H9 (cell line): ENCODE measurements around the gene ADAM19. TPM values are rescaled to one million over a fixed set of nuclear protein-coding genes. Genes with fewer than 3 reads are reported as not detected.

ENCODE experiments used
- DNase-seq: peaks from one replicate; pipeline ENCODE4 v3.0.0-alpha.2; 2017
- H2AFZ ChIP-seq: one replicate; pipeline ENCODE4 v1.6.1; 2013; ENCODE audit warnings: mild to moderate bottlenecking, low read length, control low read depth, moderate library complexity
- H2AK5ac ChIP-seq: 2 replicates; pipeline ENCODE4 v1.6.1; 2013; ENCODE audit warnings: low read length, control low read depth, mixed read lengths; ENCODE audit not compliant: insufficient read length
- H2BK120ac ChIP-seq: one replicate; pipeline ENCODE4 v1.6.1; 2013; ENCODE audit warnings: low read depth, mild to moderate bottlenecking, low read length, control low read depth, inconsistent platforms; ENCODE audit not compliant: poor library complexity, severe bottlenecking
- H2BK12ac ChIP-seq: 2 replicates; pipeline ENCODE4 v1.6.1; 2013; ENCODE audit warnings: low read length, control low read depth, mixed read lengths, low read depth; ENCODE audit not compliant: insufficient read length
- H2BK15ac ChIP-seq: 2 replicates; pipeline ENCODE4 v1.6.1; 2013; ENCODE audit warnings: low read depth, low read length, control low read depth
- H2BK20ac ChIP-seq: one replicate; pipeline ENCODE4 v1.6.1; 2013; ENCODE audit warnings: low read depth, mild to moderate bottlenecking, low read length, control low read depth, inconsistent platforms; ENCODE audit not compliant: poor library complexity, severe bottlenecking
- H2BK5ac ChIP-seq: 2 replicates; pipeline ENCODE4 v1.6.1; 2013; ENCODE audit warnings: low read length, control low read depth, mixed read lengths; ENCODE audit not compliant: insufficient read length
- H3K14ac ChIP-seq: 2 replicates; pipeline ENCODE4 v1.6.1; 2013; ENCODE audit warnings: low read length, control low read depth; ENCODE audit not compliant: insufficient read depth
- H3K18ac ChIP-seq: 2 replicates; pipeline ENCODE4 v1.6.1; 2013; ENCODE audit warnings: low read depth, mild to moderate bottlenecking, mixed read lengths, low read length, control low read depth; ENCODE audit not compliant: insufficient read length
- H3K23ac ChIP-seq: 2 replicates; pipeline ENCODE4 v1.6.1; 2013; ENCODE audit warnings: low read length, control low read depth, mixed read lengths, low read depth; ENCODE audit not compliant: insufficient read length
- H3K23me2 ChIP-seq: 2 replicates; pipeline ENCODE4 v1.6.1; 2013; ENCODE audit warnings: low read depth, mild to moderate bottlenecking, mixed read lengths, low read length, control low read depth; ENCODE audit not compliant: insufficient read length, poor library complexity, severe bottlenecking
- H3K27ac ChIP-seq: 2 replicates; pipeline ENCODE4 v1.5.1; 2013; ENCODE audit warnings: low read length, control low read depth, mixed read lengths, low read depth; ENCODE audit not compliant: insufficient read length
- H3K27me3 ChIP-seq: 2 replicates; pipeline ENCODE4 v1.6.1; 2013; ENCODE audit warnings: low read length, control low read depth, inconsistent platforms; ENCODE audit not compliant: insufficient read depth
- H3K4ac ChIP-seq: 2 replicates; pipeline ENCODE4 v1.6.1; 2013; ENCODE audit warnings: low read depth, mild to moderate bottlenecking, control low read depth, inconsistent platforms, low read length, moderate library complexity
- H3K4me1 ChIP-seq: 2 replicates; pipeline ENCODE4 v1.6.1; 2013; ENCODE audit warnings: low read length, control low read depth, inconsistent platforms; ENCODE audit not compliant: insufficient read depth
- H3K4me2 ChIP-seq: 2 replicates; pipeline ENCODE4 v1.6.1; 2013; ENCODE audit warnings: low read length, control low read depth, mixed read lengths; ENCODE audit not compliant: insufficient read length, insufficient read depth
- H3K56ac ChIP-seq: 2 replicates; pipeline ENCODE4 v1.6.1; 2013; ENCODE audit warnings: low read depth, mild to moderate bottlenecking, mixed read lengths, low read length, control low read depth; ENCODE audit not compliant: insufficient read length
- H3K79me1 ChIP-seq: 2 replicates; pipeline ENCODE4 v1.6.1; 2013; ENCODE audit warnings: low read depth, mild to moderate bottlenecking, moderate library complexity, low read length, control low read depth, inconsistent platforms; ENCODE audit not compliant: insufficient read depth, poor library complexity, severe bottlenecking
- H3K79me2 ChIP-seq: 2 replicates; pipeline ENCODE4 v1.6.1; 2013; ENCODE audit warnings: low read length, control low read depth, inconsistent platforms; ENCODE audit not compliant: insufficient read depth
- H3K9ac ChIP-seq: 2 replicates; pipeline ENCODE4 v1.6.1; 2013; ENCODE audit warnings: low read length, control low read depth, mixed read lengths; ENCODE audit not compliant: insufficient read length; ENCODE audit errors: extremely low read depth
- H3K9me3 ChIP-seq: one replicate; pipeline ENCODE4 v1.6.1; 2013; ENCODE audit warnings: low read depth, low read length, inconsistent platforms; ENCODE audit not compliant: control insufficient read depth
- H3T11ph ChIP-seq: one replicate; pipeline ENCODE4 v1.6.1; 2013; ENCODE audit warnings: mild to moderate bottlenecking, low read length, control low read depth, inconsistent platforms
- H4K20me1 ChIP-seq: one replicate; pipeline ENCODE4 v1.6.1; 2013; ENCODE audit not compliant: control insufficient read depth, insufficient read length, insufficient read depth
- H4K5ac ChIP-seq: 2 replicates; pipeline ENCODE4 v1.6.1; 2013; ENCODE audit warnings: low read depth, mild to moderate bottlenecking, mixed read lengths, low read length, control low read depth; ENCODE audit not compliant: insufficient read length
- H4K8ac ChIP-seq: replicated peaks from 2 replicates; pipeline ENCODE4 v1.6.1; 2013; ENCODE audit warnings: low read length, control low read depth, mixed read lengths, low read depth; ENCODE audit not compliant: insufficient read length
- H4K91ac ChIP-seq: 2 replicates; pipeline ENCODE4 v1.6.1; 2013; ENCODE audit warnings: low read depth, mild to moderate bottlenecking, moderate library complexity, mixed read lengths, low read length, control low read depth; ENCODE audit not compliant: insufficient read length
- H3K27ac Mint-ChIP-seq, 3 experiments: 2 replicates in 2 of 3; 3 replicates in 1 of 3; pipeline ENCODE4 v1.8.0; 2020 to 2021; ENCODE audit warnings: mixed read lengths in 3 of 3, mild to moderate bottlenecking in 1 of 3, moderate library complexity in 1 of 3
- H3K27me3 Mint-ChIP-seq: 2 replicates; pipeline ENCODE4 v1.8.0; 2021; ENCODE audit warnings: low read depth, mild to moderate bottlenecking, moderate library complexity, mixed read lengths
- H3K36me3 Mint-ChIP-seq, 3 experiments: 2 replicates in 2 of 3; 3 replicates in 1 of 3; pipeline ENCODE4 v1.8.0; 2020 to 2021; ENCODE audit warnings: low read depth in 3 of 3, mixed read lengths in 3 of 3; ENCODE audit not compliant: insufficient read depth in 1 of 3
- H3K4me1 Mint-ChIP-seq, 2 experiments: 2 replicates each; pipeline ENCODE4 v1.8.0; 2020; ENCODE audit warnings: mixed read lengths in 2 of 2
- H3K4me3 Mint-ChIP-seq, 2 experiments: 2 replicates in 1 of 2; 3 replicates in 1 of 2; pipeline ENCODE4 v1.8.0; 2020 to 2021; ENCODE audit warnings: mild to moderate bottlenecking in 2 of 2, mixed read lengths in 2 of 2, moderate library complexity in 1 of 2
- H3K9me3 Mint-ChIP-seq, 2 experiments: 2 replicates in 1 of 2; 3 replicates in 1 of 2; pipeline ENCODE4 v1.8.0; 2020; ENCODE audit warnings: mild to moderate bottlenecking in 2 of 2, mixed read lengths in 2 of 2, moderate library complexity in 1 of 2
- CTCF ChIP-seq: fragments of 200-600 bp; sonication (generic); conservative IDR thresholded peaks from 3 replicates; pipeline ENCODE4 v1.8.0; 2021; ENCODE audit warnings: antibody characterized with exemption, mild to moderate bottlenecking
- WGBS: extraction: QIAGEN DNeasy Blood & Tissue Kit; methylation state at CpG from one replicate; pipeline ENCODE4 v1.1.7; 2013; ENCODE audit warnings: missing lambda C conversion rate, low lambda C conversion rate, mixed read lengths; ENCODE audit not compliant: insufficient read length; ENCODE audit errors: extremely low coverage; 5-methylcytosine and 5-hydroxymethylcytosine counted together
- total RNA-seq: library from RNA; stranded (reverse); gene quantifications from 2 replicates; pipeline ENCODE4 v1.2.1, GENCODE V29; 2021

Gene ADAM19
- total RNA-seq, 1 experiment from 2014 or later = 9.9 TPM

- no peaks in the 10 kb centered on the region for H3K27me3 Mint-ChIP-seq
- H3K27ac Mint-ChIP-seq = no peak overlapping the region; a peak in 1 of 7 replicates
- Histone ChIP-seq H3K56ac (no peak overlapping the region), H3K23ac (no peak overlapping the region), H3K9ac (no peak overlapping the region), H4K5ac (no peak overlapping the region), H2AK5ac (no peak overlapping the region), H3K4me2 (no peak overlapping the region), H2AFZ (no peak overlapping the region), H3K4me1 (peaks cover 3% of the 10 kb centered on the region; the same call in 1 of the 2 replicates), H3K4ac (no peak overlapping the region), H2BK20ac (no peak overlapping the region), H4K8ac (no peak overlapping the region), H2BK15ac (no peak overlapping the region), H3K14ac (no peak overlapping the region), H3T11ph (no peak overlapping the region), H3K18ac (no peak overlapping the region), H2BK12ac (no peak overlapping the region), H4K91ac (no peak overlapping the region), H3K9me3 (no peaks in the 10 kb centered on the region), H2BK120ac (no peak overlapping the region), H3K23me2 (no peaks in the 10 kb centered on the region), H3K27ac (no peak overlapping the region), H2BK5ac (no peak overlapping the region), H3K79me2 (no peaks in the 10 kb centered on the region), H3K27me3 (no peaks in the 10 kb centered on the region), H3K79me1 (no peaks in the 10 kb centered on the region), H4K20me1 (no peaks in the 10 kb centered on the region)
- peaks cover 0 to 11% (median 6%) of the 10 kb centered on the region in 3 experiments; a peak in 6 of 7 replicates for H3K36me3 Mint-ChIP-seq
- no peak for TF ChIP-seq CTCF
- peaks cover 12 to 14% of the 10 kb centered on the region in 2 experiments for H3K4me1 Mint-ChIP-seq
- WGBS = no CpG with 5 or more reads among the region's 4 CpGs
- no peak overlapping the region for H3K4me3 Mint-ChIP-seq
- no peaks in the 10 kb centered on the region for H3K9me3 Mint-ChIP-seq
- no peak for DNase-seq
Observed at GRCh38 chr5:157539503-157540022, 36.0 kb downstream of the ADAM19 start.
